DND-41 (cell line): Measurements from ENCODE around the gene RAD51B.

Experiments used
- ATAC-seq: fragments of 200-7000 bp; cut with Tn5 transposase; 3 replicates; pipeline ENCODE4 v1.9.1; 2021; ENCODE audit warnings: low read depth; ENCODE audit not compliant: insufficient read depth
- DNase-seq: peaks from one replicate; pipeline ENCODE4 v3.0.0-alpha.2; 2020
- H2AFZ ChIP-seq: 2 replicates; pipeline ENCODE4 v1.6.0; 2012; ENCODE audit warnings: low read depth, low read length
- H3K27ac ChIP-seq: 2 replicates; pipeline ENCODE4 v1.5.1; 2012; ENCODE audit warnings: low read length, inconsistent platforms
- H3K27me3 ChIP-seq: fragments of 200-600 bp; sonication (generic); 2 replicates; pipeline ENCODE4 v1.6.0; 2012; ENCODE audit warnings: low read length, mild to moderate bottlenecking, inconsistent platforms; ENCODE audit not compliant: insufficient read depth, poor library complexity
- H3K36me3 ChIP-seq: 2 replicates; pipeline ENCODE4 v1.5.1; 2012; ENCODE audit warnings: low read length, inconsistent platforms; ENCODE audit not compliant: insufficient read depth
- H3K4me1 ChIP-seq: 2 replicates; pipeline ENCODE4 v1.5.1; 2012; ENCODE audit warnings: mild to moderate bottlenecking, low read length; ENCODE audit not compliant: insufficient read depth
- H3K4me2 ChIP-seq: 2 replicates; pipeline ENCODE4 v1.6.0; 2012; ENCODE audit warnings: mild to moderate bottlenecking, moderate library complexity, low read length, inconsistent platforms; ENCODE audit not compliant: insufficient read depth
- H3K4me3 ChIP-seq, 2 experiments: fragments of 200-600 bp in 1 of 2; shearing (Covaris generic) in 1 of 2; 2 replicates each; pipeline ENCODE4 v1.5.1; 2012 to 2016; ENCODE audit warnings: inconsistent platforms in 2 of 2, low read length in 2 of 2, mild to moderate bottlenecking in 2 of 2, low read depth in 1 of 2, moderate library complexity in 1 of 2
- H3K79me2 ChIP-seq: 2 replicates; pipeline ENCODE4 v1.6.0; 2012; ENCODE audit warnings: low read length, inconsistent platforms; ENCODE audit not compliant: insufficient read depth
- H3K9ac ChIP-seq: 2 replicates; pipeline ENCODE4 v1.6.0; 2012; ENCODE audit warnings: low read depth, mild to moderate bottlenecking, inconsistent platforms, low read length, moderate library complexity
- H3K9me3 ChIP-seq: 2 replicates; pipeline ENCODE4 v1.5.1; 2012; ENCODE audit warnings: low read length, moderate library complexity, mild to moderate bottlenecking, inconsistent platforms; ENCODE audit not compliant: insufficient read depth, severe bottlenecking
- H4K20me1 ChIP-seq: 2 replicates; pipeline ENCODE4 v1.6.0; 2012; ENCODE audit warnings: low read length; ENCODE audit not compliant: insufficient read depth
- CTCF ChIP-seq: IDR thresholded peaks from 2 replicates; pipeline ENCODE4 v1.5.1; 2012; ENCODE audit warnings: borderline replicate concordance, low read length, moderate library complexity, mild to moderate bottlenecking; ENCODE audit not compliant: poor library complexity, severe bottlenecking; ENCODE audit errors: extremely low read depth
- EZH2 ChIP-seq: IDR thresholded peaks from 3 replicates; pipeline ENCODE4 v1.6.1; 2012; ENCODE audit warnings: borderline replicate concordance, low read depth, mild to moderate bottlenecking, moderate library complexity, low read length, inconsistent platforms; ENCODE audit not compliant: severe bottlenecking

The RAD51B gene

GRCh38 chr14:68232300-68233055 is 412.9 kb downstream of the RAD51B start:
- H3K27ac ChIP-seq = no peak overlapping the region
- no peak overlapping the region for H2AFZ ChIP-seq
- no peak for ATAC-seq
- H3K4me1 ChIP-seq = no peaks in the 10 kb centered on the region
- no peaks in the 10 kb centered on the region for H3K79me2 ChIP-seq
- TF ChIP-seq CTCF = no peak
- TF ChIP-seq EZH2 = no peak
- no peak for DNase-seq
- H4K20me1 ChIP-seq = no peaks in the 10 kb centered on the region
- H3K4me3 ChIP-seq = no peak overlapping the region
- H3K9ac ChIP-seq = no peak overlapping the region
- H3K9me3 ChIP-seq = no peaks in the 10 kb centered on the region
- no peak overlapping the region for H3K4me2 ChIP-seq
- H3K27me3 ChIP-seq = no peaks in the 10 kb centered on the region
- no peaks in the 10 kb centered on the region for H3K36me3 ChIP-seq

GRCh38 chr14:68233101-68233784 is 413.7 kb downstream of the RAD51B start:
- H2AFZ ChIP-seq = no peak overlapping the region
- no peaks in the 10 kb centered on the region for H4K20me1 ChIP-seq
- H3K36me3 ChIP-seq = no peaks in the 10 kb centered on the region
- no peak for ATAC-seq
- no peaks in the 10 kb centered on the region for H3K9me3 ChIP-seq
- H3K9ac ChIP-seq = no peak overlapping the region
- H3K27ac ChIP-seq = no peak overlapping the region
- H3K79me2 ChIP-seq = no peaks in the 10 kb centered on the region
- TF ChIP-seq CTCF (no peak), EZH2 (no peak)
- H3K27me3 ChIP-seq = no peaks in the 10 kb centered on the region
- H3K4me3 ChIP-seq = no peak overlapping the region
- no peaks in the 10 kb centered on the region for H3K4me1 ChIP-seq
- H3K4me2 ChIP-seq = no peak overlapping the region
- DNase-seq = no peak

GRCh38 chr14:68234101-68234905 is 414.7 kb downstream of the RAD51B start:
- Histone ChIP-seq H2AFZ (no peak overlapping the region), H3K79me2 (no peaks in the 10 kb centered on the region), H3K4me1 (peaks cover 4% of the 10 kb centered on the region; the same call in 1 of the 2 replicates), H3K4me3 (no peak overlapping the region), H4K20me1 (no peaks in the 10 kb centered on the region), H3K36me3 (no peaks in the 10 kb centered on the region), H3K4me2 (no peak overlapping the region), H3K9ac (no peak overlapping the region), H3K27ac (no peak overlapping the region), H3K9me3 (no peaks in the 10 kb centered on the region), H3K27me3 (no peaks in the 10 kb centered on the region)
- DNase-seq (no peak), ATAC-seq (no peak)
- TF ChIP-seq CTCF (no peak), EZH2 (no peak)
